HG02852 (cell line): ENCODE results near the gene DNMBP.
"Not testable (repeated sequence)": the region's sequence is repeated elsewhere in the genome, so short reads cannot be mapped to it uniquely, and the experiment has no call there.

Experiments
- ATAC-seq: cut with Tn5 transposase; IDR thresholded peaks from one replicate; pipeline ENCODE4 v1.9.1; 2021; ENCODE audit warnings: mild to moderate bottlenecking, moderate library complexity; ENCODE audit not compliant: unreplicated experiment

Gene DNMBP

GRCh38 chr10:99985637-99986036 lies 24.1 kb downstream of the DNMBP start:
- not testable (repeated sequence) for ATAC-seq

DNA sequence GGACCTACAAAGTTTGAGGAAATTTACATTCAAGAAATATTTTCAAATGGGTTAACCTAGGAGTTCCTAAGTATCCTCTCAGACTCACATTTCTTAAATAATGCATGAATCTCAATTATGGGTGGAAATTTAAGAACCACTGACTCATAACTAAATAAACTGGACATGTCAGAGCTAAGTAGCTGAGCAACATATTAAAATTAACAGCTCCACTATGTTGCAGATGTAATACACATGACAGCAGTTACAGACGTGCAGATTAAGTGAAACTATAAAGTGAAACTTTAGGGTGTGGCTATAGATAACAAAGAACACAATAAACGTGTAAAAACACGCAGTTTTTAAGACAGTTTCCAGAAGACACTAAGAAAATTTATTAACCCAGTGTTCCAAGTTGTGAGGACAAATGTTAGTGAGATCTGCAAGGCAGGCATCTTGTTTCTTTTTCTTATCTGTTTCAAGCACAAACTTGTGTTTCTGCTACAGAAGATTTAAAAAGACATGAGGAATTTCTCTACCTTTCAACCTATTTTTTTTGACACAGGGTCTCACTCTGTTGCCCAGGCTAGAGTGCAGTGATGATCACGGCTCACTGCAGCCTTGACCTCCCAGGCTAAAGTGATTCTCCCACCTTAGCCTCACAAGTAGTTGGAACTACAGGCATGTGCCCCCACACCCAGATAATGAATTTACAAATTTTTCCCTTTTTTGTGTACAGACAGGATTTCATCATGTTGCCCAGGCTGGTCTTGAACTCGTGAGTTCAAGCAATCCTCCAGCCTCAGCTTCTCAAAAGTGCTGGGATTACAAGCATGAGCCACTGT lies 25.3 kb downstream of the DNMBP start:
- ATAC-seq = no peak

DNA sequence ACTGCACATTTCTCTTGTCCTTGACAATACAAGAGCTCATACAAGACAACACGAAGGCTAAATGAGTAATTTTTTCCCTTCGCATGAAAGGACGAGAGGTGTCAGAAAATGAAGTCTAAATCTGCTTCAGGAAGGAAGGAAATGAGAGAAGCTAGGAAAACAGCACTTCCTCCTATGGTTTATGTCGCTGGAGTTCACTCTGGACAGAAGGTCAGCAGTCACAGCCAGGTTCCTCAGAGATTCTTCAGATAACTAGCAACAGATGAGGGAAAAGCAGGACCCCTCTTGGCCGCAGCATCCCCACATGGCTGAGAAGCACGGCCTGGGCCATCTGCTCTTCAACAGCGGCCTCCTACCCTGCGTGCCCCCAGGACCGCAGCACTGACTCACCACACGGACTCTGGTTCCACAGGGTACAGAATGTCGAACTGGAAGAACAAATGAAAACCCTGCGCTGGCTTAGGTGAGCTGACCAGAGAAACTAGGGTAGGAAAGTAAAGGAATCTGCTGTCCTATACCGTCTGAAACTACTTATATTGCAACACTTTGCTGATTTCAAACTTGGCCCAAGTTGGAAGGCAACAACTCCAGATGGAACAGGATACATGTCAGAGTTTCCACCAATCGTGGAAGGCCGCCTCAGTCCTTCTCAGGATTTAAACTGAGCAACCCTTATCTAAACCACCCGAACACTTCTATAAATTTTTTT lies 26.3 kb downstream of the DNMBP start:
- no peak for ATAC-seq

DNA sequence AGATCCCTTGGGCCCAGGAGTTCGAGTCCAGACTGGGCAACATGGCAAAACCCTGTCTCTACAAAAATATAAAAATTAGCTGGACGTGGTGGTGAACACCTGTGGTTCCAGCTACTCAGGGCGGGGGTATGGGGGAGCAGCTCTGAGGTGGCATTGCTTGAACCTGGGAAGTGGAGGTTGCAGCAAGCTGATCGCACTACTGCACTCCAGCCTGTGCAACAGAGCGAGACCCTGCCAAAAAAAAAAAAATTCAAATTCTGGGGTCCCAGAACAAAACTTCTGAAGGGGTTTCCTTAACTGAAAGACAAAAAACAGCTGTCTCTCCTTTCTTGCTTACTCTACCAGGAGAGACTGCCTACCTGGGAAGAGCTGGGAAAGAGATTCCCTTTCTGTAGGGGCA lies 27.0 kb downstream of the DNMBP start:
- ATAC-seq = no peak

DNA sequence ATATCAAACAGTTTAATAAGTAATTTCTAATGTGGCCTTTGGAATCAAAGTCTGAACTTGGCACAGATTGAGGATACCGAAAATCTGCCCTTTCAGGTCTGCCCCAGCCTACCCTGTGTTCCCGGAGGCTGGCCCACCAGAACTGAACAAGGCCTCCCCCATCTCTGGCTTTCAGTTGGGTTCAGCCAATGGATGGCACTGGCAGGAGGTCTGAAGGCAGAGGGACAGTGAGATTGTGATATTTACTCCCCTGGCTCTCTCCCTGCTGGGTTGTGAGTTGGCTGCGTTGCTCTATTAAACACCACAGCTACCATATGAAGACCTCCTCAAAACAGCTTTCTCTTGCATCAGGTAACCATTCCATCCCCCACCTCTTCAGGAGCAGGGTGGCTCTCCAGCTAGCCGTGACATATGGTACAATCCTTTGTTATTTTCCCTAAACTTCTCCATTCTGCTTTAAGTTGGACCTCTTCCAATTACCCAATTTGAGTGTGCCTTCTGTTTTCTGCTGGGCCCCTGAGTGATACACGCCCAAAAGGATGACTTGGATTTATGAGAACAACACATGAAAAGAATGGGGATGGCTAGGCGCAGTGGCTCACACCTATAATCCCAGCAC lies 28.1 kb downstream of the DNMBP start:
- no peak for ATAC-seq

- no peak for ATAC-seq
Observed at GRCh38 chr10:99979066-99979685, 30.6 kb downstream of the DNMBP start.

- ATAC-seq = no peak
Observed at GRCh38 chr10:99977916-99978315, 31.8 kb downstream of the DNMBP start.

DNA sequence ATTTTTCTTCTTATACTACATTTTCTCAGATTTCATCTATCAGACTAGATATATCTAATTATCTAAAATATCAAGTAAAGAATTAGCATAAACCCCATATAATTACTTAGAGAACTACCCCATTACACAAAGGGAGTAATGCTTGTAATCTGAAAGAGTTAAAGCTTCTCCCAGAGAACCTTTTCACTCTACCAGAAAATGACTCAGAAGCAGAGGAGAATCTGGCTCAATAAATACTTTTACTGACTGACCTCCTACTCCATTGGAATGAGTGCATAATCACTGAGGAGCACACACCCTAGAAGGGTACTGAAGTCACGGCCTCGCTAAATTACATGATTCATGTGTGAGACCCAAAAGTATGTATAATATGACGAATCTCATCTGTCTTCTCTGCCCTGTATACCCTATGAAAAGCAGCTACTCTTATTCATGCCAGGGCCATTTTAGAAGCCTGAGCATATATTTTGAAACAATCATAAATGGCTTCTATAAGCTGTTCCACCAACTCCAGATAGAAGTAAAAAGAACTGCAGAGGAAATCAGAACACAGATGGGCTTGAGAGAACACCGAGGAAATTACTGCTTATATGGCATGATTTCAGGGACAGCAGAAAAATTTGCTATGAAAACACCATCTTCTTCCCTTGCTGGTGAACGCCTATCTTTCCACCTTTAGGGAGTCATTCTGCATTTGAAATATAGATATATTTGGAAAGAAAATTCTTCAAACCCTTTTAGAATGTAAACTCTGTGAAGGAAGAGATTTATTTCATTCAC lies 32.7 kb downstream of the DNMBP start:
- no peak for ATAC-seq

DNA sequence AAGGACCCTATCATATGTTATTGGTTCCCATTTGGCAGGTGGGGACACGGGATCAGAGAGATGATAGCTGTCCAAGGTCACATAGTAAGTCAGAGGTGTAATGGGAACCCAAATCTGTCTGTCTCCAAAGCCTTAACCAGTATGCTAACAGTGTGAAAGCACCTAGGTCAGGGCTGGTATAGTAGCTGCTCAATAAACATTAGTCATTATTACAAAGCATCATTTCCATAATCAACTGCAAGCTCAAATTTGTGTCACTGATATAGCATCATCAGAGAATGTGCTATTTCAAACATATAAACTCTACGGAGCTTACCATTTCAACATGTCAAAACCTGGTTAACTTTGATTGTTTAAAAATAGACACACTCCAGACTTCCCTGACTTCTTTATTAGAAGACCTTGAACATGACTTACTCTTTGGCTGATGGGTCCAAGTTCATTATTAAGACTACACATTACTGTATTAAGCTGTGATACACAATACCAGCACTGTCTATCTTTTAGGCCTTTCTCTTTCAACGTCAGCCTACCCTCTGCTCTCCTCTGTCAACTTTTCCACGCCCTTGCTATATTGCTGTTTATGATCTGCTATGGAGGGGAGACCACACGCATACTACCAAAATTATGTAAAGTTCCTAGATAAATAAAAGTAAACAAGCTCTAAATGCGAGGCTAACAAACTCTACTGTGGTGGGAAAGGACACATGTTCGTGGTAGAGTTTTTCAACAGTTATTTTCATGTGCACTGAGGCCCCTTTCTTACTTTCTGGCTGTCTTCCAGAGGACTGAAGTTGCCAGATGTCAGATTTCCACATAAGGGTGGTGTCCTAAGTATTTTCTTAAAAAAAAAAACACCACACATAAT lies 33.6 kb downstream of the DNMBP start:
- no peak for ATAC-seq

DNA sequence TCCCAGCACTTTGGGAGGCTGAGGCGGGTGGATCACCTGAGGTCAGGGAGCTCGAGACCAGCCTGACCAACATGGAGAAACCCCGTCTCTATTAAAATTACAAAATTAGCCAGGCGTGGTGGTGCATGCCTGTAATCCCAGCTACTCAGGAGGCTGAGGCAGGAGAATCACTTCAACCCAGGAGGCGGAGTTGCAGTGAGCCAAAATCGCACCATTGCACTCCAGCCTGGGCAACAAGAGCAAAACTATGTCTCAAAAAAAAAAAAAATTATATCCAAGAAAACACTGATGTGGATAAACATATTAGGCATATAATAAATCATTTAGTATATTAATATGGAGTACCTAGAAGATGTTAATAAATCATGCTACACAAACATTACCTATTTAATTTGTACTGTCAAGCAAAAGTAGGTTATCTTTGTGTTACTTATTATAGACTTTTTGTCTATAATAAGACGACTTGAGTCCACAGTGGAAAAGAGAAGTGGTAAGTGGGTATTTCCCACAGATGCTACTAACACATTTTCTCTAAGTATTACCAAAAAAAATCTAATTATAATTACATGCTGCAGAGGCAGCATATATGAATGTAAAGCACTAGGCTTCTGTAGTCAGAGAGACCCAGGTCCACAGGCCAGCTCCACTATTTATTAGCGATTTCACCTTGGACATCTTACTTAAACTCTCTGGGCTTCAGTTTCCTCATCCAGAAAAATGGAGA lies 34.5 kb downstream of the DNMBP start:
- no peak for ATAC-seq

DNA sequence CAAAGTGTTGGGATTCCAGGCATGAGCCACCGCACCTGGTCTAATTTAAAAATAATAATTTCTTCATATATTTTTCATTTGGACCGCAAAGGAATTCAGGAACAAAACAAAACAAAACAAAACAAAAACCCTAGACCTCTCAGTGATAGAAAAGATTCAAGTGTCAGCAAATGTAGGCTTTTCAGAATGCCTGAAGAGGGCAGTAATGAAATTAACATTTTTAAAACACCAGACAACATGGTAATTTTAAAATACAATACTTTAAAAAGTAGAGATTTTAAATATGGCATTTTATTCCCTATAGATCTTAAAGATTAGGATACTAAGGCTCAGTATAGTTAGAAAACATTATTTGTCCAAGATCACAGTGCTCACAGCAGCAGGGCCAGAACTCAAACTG lies 36.6 kb downstream of the DNMBP start:
- ATAC-seq = no peak

DNA sequence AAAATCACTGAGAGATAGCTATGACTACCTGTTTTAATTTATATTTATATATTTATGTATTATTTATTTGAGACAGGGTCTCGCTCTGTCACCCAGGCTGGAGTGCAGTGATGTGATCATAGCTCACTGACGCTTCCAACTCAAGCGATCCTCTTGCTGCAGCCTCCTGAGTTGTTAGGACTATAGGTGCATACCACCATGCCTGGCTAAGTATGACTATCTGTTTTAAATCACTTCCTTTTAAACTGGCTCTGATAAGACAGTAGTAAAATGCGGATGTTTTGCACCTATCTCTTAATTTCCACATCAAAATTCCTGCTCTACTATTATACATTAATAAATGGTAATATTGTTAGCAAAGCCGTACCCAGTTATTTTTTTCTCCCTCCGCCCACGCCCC lies 41.8 kb downstream of the DNMBP start:
- no peak for ATAC-seq

DNA sequence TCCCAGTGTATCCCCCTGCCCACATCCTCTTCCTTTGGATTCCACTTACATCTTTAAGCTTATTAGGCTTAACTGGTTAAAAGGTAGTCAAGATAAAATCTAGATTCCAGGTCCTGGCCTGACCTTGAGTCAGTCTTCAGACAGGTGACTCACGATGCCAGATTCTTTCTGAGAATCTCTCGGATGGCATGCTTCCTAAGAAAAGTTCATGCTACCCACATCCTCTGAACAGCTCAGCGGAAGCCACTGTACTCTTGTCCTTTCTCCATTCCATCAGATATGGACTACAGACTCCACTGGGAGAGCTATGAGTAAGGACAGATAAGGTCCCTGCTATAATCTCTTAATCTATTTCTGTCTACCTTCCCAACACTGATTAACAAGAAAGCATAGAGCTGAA lies 43.4 kb downstream of the DNMBP start:
- no peak for ATAC-seq

GRCh38 chr10:99965700-99966099 lies 44.0 kb downstream of the DNMBP start:
- no peak for ATAC-seq

DNA sequence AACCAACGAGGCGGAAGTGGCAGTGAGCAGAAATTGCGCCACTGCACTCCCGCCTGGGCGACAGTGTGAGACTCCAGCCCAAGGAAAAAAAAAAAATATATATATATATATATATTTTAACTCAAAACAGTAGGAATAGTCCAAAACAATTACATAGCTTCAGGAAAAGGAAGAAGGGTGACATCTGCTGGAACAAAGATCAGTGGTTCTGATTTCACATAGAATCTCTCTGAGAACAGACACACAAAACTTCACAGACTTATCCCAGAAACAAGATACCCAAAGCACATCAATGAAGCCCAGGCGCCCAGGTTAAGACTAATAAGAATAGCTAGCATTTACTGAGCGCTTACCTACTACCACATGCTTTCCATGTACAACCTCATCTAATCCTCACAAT lies 45.0 kb downstream of the DNMBP start:
- ATAC-seq = no peak

GRCh38 chr10:99963467-99964165 lies 46.1 kb downstream of the DNMBP start:
- not testable (repeated sequence) for ATAC-seq

DNA sequence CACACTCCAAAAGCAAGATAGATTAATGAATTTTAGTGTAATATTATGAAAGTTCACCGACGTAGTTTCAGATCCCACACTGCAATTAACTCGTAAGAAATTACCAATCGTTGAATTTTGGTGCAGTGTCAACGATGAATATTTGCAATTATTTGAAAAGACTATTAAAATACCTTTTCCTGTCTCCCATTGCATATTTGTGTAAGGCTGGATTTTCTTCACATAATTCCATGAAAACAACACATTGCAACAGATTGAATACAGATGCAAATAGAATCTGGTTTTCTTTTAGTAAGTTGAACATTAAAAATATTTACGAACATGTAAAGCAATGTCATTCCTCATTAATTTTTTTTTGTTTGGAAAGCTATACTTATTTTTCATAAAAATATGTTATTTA lies 50.9 kb downstream of the DNMBP start:
- no peak for ATAC-seq

DNA sequence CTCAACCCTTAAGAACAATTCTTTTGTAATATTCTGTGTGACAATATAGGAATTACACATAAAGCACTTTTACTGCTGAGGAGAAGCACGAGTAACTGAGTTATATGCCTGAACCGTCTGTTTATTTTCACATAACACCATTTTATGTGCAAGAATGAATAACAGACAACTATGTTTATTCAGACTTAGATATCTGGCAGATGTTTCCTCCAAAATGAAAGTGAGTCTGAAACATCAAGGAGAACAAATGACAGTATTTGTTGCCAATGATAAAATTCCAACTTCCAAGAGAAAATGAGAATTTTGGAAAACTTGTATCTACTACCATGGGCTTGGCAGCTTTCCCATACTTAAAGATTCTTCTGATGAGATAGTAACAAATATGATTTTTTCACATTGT lies 51.4 kb downstream of the DNMBP start:
- ATAC-seq = no peak

DNA sequence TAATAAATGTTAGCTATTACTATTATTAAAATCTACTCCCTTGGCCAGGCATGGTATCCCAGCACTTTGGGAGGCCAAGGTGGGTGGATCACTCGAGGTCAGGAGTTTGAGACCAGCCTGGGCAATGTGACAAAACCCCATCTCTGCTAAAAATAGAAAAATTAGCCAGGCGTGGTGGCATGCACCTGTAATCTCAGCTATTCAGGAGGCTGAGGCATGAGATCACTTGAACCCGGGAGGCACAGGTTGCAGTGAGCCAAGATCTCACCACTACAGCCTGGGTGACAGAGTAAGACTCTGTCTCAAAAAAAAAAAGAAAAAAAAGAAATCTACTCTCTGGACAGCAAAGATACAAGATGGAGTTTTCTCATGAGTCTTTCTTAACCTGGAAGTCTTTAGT lies 56.2 kb downstream of the DNMBP start:
- ATAC-seq = not testable (repeated sequence)
